Mesodermal cell (in vitro differentiated cells): ENCODE data around the gene CEACAM16.
A peak's percentile ranks its signal among the peaks of the same experiment; 100 is the strongest.
"Not testable (repeated sequence)": the region's sequence is repeated elsewhere in the genome, so short reads cannot be mapped to it uniquely, and the experiment has no call there.

Experiments used
- H3K27ac ChIP-seq: 2 replicates; pipeline ENCODE4 v1.7.0; 2013; ENCODE audit warnings: mild to moderate bottlenecking, low read depth, low read length, moderate library complexity; ENCODE audit not compliant: severe bottlenecking
- H3K36me3 ChIP-seq: 2 replicates; pipeline ENCODE4 v1.7.1; 2013; ENCODE audit warnings: mild to moderate bottlenecking, low read length, moderate library complexity; ENCODE audit not compliant: control insufficient read depth, insufficient read depth
- H3K4me1 ChIP-seq: one replicate; pipeline ENCODE4 v1.7.1; 2013; ENCODE audit warnings: mild to moderate bottlenecking, low read length; ENCODE audit not compliant: insufficient read depth, control insufficient read depth, poor library complexity, severe bottlenecking
- H3K4me3 ChIP-seq: 2 replicates; pipeline ENCODE4 v1.7.0; 2013; ENCODE audit warnings: low read length, control low read depth, mild to moderate bottlenecking; ENCODE audit not compliant: insufficient read depth, poor library complexity, severe bottlenecking; ENCODE audit errors: extremely low read depth
- H3K9me3 ChIP-seq: 2 replicates; pipeline ENCODE4 v1.7.1; 2013; ENCODE audit warnings: mild to moderate bottlenecking, low read length, moderate library complexity; ENCODE audit not compliant: control insufficient read depth
- WGBS, 2 experiments: methylation state at CpG; one replicate each; pipeline ENCODE4 v1.1.5; 2013; ENCODE audit warnings: missing lambda C conversion rate in 2 of 2; ENCODE audit not compliant: insufficient coverage in 2 of 2; 5-methylcytosine and 5-hydroxymethylcytosine counted together

The CEACAM16 gene

DNA sequence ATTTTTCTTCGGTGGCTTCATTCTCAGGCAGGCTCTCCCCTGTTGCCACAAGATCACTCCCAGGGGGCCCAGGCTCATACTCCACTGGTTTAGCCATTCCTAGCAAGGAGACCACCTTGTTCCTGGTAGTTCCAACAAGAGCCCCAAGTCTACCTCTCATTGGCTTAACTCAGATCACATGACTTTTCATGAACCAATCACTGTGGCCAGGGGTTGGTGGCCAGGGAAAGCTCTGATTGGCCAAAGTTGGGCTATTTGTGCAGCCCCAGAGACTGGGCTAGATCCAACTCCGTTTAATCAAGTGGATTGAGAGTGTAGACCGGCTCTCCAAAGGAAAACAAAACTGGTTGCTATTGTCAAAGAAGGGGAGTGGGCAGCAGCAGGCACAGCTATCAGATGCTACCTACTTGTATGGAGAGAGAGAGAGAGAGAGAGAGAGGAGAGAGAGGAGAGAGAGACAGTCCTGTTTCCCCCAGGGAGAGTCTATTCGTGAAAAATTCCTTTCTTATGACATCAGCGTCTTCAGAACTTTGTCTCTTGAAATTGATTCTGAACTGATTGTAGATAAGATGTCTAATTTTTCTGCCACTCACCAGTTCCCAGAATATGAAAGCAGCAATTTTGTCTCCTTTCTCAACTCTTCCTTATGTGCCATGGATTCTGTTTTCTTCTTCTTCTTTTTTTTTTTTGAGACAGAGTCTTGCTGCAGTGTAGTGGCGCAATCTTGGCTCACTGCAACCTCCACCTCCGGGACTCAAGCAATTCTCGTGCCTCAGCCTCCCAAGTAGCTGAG, 21.7 kb upstream of the CEACAM16 start:
- 66 to 82% methylated on average over 3 to 8 of the region's 8 CpGs for WGBS, 2 experiments

DNA sequence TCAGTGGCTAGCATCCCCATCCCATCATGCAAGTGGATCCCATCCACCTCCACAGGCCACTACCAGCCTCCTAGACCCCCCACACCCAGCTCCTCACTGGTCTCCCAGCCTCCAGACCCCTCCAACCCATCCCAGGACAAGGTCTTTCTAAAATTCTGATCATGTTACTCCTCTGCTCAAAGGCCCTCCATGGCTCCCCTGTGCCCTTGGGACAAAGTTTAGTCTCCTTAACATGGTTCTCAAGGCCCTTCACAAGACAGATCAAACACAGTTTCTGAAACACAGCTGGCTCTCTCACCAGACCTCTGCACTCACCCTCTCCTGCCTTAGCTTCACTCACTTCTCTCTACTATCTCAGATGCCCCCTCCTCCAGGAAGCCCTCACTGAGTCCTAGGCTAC, 18.4 kb upstream of the CEACAM16 start:
- Histone ChIP-seq H3K27ac (no peak overlapping the region), H3K9me3 (peaks cover 6% of the 10 kb centered on the region), H3K36me3 (no peaks in the 10 kb centered on the region), H3K4me1 (peaks cover 15% of the 10 kb centered on the region), H3K4me3 (no peak overlapping the region)

More for the DNA sequence above, 21.7 kb upstream of the CEACAM16 start:
- Histone ChIP-seq H3K4me1 (peaks cover 12% of the 10 kb centered on the region), H3K36me3 (no peaks in the 10 kb centered on the region), H3K9me3 (peaks cover 6% of the 10 kb centered on the region), H3K27ac (peak overlapping the region; percentile 80), H3K4me3 (no peak overlapping the region)

DNA sequence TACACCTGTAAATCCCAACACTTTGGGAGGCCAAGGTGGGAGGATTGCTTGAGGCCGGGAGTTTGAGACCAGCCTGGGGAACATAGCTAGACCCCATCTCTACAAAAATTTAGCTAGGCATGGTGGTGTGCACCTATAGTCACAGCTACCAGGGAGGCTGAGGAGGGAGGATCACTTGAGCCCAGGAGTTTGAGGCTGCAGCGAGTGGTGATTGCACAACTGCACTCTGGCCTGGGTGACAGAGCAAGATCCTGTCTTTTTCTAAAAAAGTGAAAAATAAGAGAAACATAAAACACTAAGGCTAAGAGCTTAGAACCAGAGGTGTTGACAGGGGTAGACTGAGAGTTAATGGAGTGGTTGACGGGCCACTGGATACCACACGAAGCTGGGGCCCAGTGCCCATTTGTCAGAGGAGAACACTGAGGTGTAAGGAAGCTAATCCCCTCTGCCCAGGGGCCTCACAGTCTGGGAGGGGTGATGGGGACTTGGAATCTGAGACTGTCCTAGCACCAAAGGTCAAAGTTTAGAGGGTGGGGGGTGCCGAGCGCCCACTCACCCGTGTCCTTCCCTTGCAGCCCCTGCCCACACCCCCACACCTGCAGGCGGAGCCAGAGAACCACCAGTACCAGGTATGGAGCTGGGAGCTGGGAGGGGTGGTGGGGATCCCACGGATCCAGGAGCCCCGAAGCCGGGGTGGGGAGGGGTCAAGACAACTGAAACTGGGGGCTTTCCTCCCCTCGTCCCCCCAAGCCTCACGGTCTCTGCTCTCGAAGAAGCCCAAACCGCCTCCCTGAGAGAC, 16.8 kb upstream of the CEACAM16 start:
- H3K4me3 ChIP-seq = no peak overlapping the region
- no peaks in the 10 kb centered on the region for H3K36me3 ChIP-seq
- H3K27ac ChIP-seq = no peak overlapping the region
- H3K4me1 ChIP-seq = peaks cover 16% of the 10 kb centered on the region
- WGBS, 2 experiments = 85 to 93% methylated on average over 9 of the region's 15 CpGs
- no peaks in the 10 kb centered on the region for H3K9me3 ChIP-seq

DNA sequence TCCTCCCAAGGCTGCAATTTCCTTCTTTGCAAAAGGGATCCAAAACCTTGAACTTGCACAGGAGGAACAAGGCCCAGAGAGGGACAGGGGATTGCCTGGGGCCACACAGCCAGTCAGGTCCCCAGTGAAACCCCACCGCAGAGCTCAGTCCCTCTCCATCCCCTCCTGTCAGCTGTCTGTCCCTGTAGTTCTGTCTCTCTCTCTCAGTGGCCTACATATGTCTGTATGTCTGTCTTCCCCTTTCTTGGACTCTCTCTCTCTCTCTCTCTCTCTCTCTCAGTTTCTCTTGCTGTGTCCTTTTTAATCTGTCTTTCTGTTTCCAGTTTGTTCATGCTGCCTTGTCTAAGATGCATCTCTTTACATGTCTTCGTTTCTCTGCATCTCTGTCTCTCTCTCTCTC, 16.1 kb upstream of the CEACAM16 start:
- no peaks in the 10 kb centered on the region for H3K9me3 ChIP-seq
- H3K4me3 ChIP-seq = no peak overlapping the region
- peaks cover 13% of the 10 kb centered on the region for H3K4me1 ChIP-seq
- H3K36me3 ChIP-seq = no peaks in the 10 kb centered on the region
- H3K27ac ChIP-seq = no peak overlapping the region
- WGBS, 2 experiments = 85% methylated on average over 2 of the region's 2 CpGs

DNA sequence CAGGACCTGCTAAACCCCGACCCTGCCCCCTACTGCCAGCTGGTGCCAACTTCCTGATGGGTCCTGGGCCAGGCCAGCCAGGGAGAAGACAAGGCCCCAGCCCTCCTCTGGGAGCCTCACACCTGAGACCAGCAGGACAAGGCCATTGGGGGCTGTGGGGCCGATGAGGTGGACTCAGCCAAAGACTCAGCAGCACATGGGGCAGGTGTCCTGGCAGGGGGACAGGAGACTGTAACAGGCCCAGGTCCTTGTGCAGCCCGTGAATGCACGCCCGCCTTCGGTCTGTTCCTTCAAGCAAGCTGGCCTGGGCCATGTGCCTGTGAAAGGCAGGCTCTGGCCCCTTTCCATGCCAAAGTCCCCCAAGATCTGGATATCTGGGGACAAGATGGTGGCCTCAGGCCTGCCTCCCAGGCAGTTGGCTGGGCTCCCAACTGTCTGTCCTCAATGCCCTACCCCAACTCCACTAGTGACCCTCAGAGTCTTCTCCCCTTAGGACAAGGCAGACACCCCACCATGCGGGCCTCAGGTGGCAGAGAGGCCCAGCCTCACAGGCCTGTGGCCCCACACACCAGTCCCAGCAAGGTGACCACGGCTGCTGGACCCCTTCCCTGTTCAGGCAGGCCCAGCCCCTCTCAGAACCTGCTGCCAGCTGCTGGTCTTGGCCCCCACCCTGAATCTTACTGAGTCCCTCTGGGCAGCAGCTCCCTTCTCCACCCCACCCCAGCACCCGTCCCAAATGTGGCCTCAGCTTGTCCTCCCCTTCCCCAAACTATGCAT, 15.3 kb upstream of the CEACAM16 start:
- Histone ChIP-seq H3K9me3 (no peaks in the 10 kb centered on the region), H3K36me3 (no peaks in the 10 kb centered on the region), H3K4me3 (no peak overlapping the region), H3K4me1 (peaks cover 8% of the 10 kb centered on the region), H3K27ac (no peak overlapping the region)
- WGBS, 2 experiments = 87 to 96% methylated on average over 8 of the region's 9 CpGs

GRCh38 chr19:44684396-44684795, 14.6 kb upstream of the CEACAM16 start:
- not testable (repeated sequence) for H3K4me3 ChIP-seq, H3K36me3 ChIP-seq, H3K4me1 ChIP-seq, H3K9me3 ChIP-seq
- peak overlapping the region; percentile 95 for H3K27ac ChIP-seq
- WGBS, 2 experiments = 91 to 92% methylated on average over 2 to 3 of the region's 3 CpGs

DNA sequence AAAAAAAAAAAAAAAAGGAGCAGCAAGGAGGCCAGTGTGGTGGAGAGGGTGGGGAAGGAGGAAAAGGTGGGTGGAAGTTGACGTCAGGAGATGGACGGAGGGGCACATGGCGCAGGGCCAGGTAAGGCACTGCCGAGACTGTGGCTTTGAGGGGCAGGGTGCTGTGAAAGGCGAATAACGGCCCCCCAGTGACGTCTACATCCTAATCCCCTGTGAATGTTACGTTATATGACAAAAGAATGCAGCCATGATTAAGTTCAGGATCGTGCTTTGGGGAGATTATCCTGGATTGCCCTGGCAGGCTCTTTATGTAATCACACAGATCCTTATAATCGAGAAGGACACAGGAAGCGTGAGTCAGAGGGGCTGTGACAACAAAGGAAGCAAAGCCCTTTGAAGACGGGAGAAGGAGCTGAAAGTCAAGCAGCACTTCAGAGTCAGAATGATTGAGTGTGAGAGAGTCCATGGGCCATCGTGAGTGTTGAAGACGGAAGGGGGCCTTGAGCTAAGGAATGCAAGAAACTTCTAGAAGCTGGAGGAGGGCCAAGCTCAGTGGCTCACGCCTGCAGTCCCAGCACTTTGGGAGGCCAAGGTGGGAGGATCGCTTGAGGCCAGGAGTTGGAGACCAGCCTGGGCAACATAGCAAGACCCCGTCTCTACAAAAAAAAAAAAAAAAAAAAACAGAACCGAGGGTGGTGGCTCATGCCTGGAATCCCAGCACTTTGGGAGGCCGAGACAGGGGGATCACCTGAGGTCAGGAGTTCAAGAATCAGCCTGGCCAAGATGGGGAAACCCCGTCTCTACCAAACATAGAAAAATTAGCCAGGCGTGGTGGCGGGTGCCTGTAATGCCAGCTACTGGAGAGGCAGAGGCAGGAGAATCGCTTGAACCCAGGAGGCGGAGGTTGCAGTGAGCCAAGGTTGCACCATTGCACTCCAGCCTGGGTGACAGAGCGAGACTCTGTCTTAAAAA, 13.8 kb upstream of the CEACAM16 start:
- no peaks in the 10 kb centered on the region for H3K36me3 ChIP-seq
- no peaks in the 10 kb centered on the region for H3K9me3 ChIP-seq
- no peak overlapping the region for H3K4me3 ChIP-seq
- 63 to 70% methylated on average over 19 to 21 of the region's 25 CpGs for WGBS, 2 experiments
- H3K4me1 ChIP-seq = peaks cover 8% of the 10 kb centered on the region
- peak overlapping the region; percentile 95 for H3K27ac ChIP-seq

- Histone ChIP-seq H3K4me1 (peaks cover 8% of the 10 kb centered on the region), H3K9me3 (no peaks in the 10 kb centered on the region), H3K4me3 (no peak overlapping the region), H3K36me3 (no peaks in the 10 kb centered on the region), H3K27ac (peak overlapping the region; percentile 95)
- 80 to 100% methylated on average over 1 to 2 of the region's 4 CpGs for WGBS, 2 experiments
Measured at GRCh38 chr19:44685877-44686276, 13.1 kb upstream of the CEACAM16 start.

GRCh38 chr19:44686896-44687295, 12.1 kb upstream of the CEACAM16 start:
- no peak overlapping the region for H3K27ac ChIP-seq
- 86 to 89% methylated on average over 2 to 3 of the region's 4 CpGs for WGBS, 2 experiments

GRCh38 chr19:44687888-44688287, 11.1 kb upstream of the CEACAM16 start:
- Histone ChIP-seq H3K27ac (no peak overlapping the region), H3K36me3 (no peaks in the 10 kb centered on the region), H3K9me3 (no peaks in the 10 kb centered on the region), H3K4me1 (peaks cover 19% of the 10 kb centered on the region), H3K4me3 (no peak overlapping the region)
- WGBS, 2 experiments = 90 to 92% methylated on average over 7 of the region's 7 CpGs

More at GRCh38 chr19:44686896-44687295, 12.1 kb upstream of the CEACAM16 start:
- peaks cover 12% of the 10 kb centered on the region for H3K4me1 ChIP-seq
- no peaks in the 10 kb centered on the region for H3K9me3 ChIP-seq
- H3K36me3 ChIP-seq = no peaks in the 10 kb centered on the region
- H3K4me3 ChIP-seq = no peak overlapping the region
